Measurements from ENCODE around the gene DPP9.
"Not testable (repeated sequence)": the region's sequence is repeated elsewhere in the genome, so short reads cannot be mapped to it uniquely, and the experiment has no call there.

DNA sequence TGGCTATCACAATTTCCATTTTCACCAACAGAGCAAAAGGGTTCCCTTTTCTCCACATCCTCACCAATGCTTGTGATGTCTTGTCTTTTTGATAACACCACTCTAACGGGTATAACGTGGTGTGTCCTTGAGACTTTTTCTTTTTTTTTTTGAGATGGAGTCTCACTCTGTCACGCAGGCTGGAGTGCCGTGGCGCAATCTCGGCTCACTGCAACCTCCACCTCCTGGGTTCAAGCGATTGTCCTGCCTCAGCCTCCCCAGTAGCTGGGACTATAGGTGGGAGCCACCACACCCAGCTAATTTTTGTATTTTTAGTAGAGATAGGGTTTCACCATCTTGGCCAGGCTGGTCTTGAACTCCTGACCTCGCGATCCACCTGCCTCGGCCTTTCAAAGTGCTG, 21.5 kb upstream of the DPP9 start:
- not testable (repeated sequence) for TF ChIP-seq CTCF (IDR thresholded peaks at IDR 0.05); GATA2 (CRISPR knock-in tag; IDR thresholded peaks at IDR 0.05); EZH2phosphoT487 (IDR thresholded peaks at IDR 0.05; ENCODE audit: borderline replicate concordance, low read depth); MAX (IDR thresholded peaks at IDR 0.05; ENCODE audit: low read depth); TAF1 (IDR thresholded peaks at IDR 0.05; ENCODE audit: borderline replicate concordance, low read depth, low read length); REST (IDR thresholded peaks at IDR 0.05; ENCODE audit: low read depth, low read length)
